HepG2 (cell line): Measurements from ENCODE around the gene TJP2. TPM values are rescaled to one million over a fixed set of nuclear protein-coding genes. Genes with fewer than 3 reads are reported as not detected.

Experiments used
- AHR ChIP-seq: IDR thresholded peaks from 2 replicates; pipeline ENCODE4 v1.6.1; 2018; ENCODE audit warnings: missing genetic modification reagents, missing compliant biosample characterization
- MEF2D ChIP-seq: sonication (generic); formaldehyde crosslinking; IDR thresholded peaks from 2 replicates; pipeline ENCODE4 v1.5.1; 2020; ENCODE audit warnings: mild to moderate bottlenecking, missing genetic modification reagents
- MXD4 ChIP-seq: IDR thresholded peaks from 2 replicates; pipeline ENCODE4 v1.6.1; 2016; ENCODE audit warnings: mild to moderate bottlenecking, missing biosample characterization, missing genetic modification reagents
- SRY ChIP-seq: sonication (generic); formaldehyde crosslinking; IDR thresholded peaks from 2 replicates; pipeline ENCODE4 v1.8.0; 2022; ENCODE audit warnings: mild to moderate bottlenecking, missing genetic modification reagents
- ZBTB33 ChIP-seq: sonication (generic); formaldehyde crosslinking; IDR thresholded peaks from 2 replicates; pipeline ENCODE4 v1.4.0; 2020; ENCODE audit warnings: missing genetic modification reagents
- ZNF142 ChIP-seq: sonication (generic); formaldehyde crosslinking; IDR thresholded peaks from 2 replicates; pipeline ENCODE4 v1.4.0; 2020; ENCODE audit warnings: missing genetic modification reagents
- ZNF598 ChIP-seq: sonication (generic); formaldehyde crosslinking; IDR thresholded peaks from 2 replicates; pipeline ENCODE4 v1.5.1; 2020; ENCODE audit warnings: mild to moderate bottlenecking, missing genetic modification reagents, borderline replicate concordance
- ZNF782 ChIP-seq: sonication (generic); formaldehyde crosslinking; IDR thresholded peaks from 2 replicates; pipeline ENCODE4 v1.4.0; 2020; ENCODE audit warnings: missing genetic modification reagents, mild to moderate bottlenecking, borderline replicate concordance
- polyA plus RNA-seq, 8 experiments: library from polyadenylated mRNA; depleted of rRNA in 3 of 8; stranded (reverse) in 7 of 8; unstranded in 1 of 8; fragments of >200 nt; fragmentation: Illumina TruSeq in 4 of 8; extraction: Trizol in 4 of 8; gene quantifications; 2 replicates each; pipeline versions ENCODE4 v1.2.1 to v1.2.3, GENCODE V29; 2011 to 2016; ENCODE audit warnings: low read depth in 4 of 8, missing spikeins in 1 of 8, mixed read lengths in 1 of 8; ENCODE audit not compliant: insufficient read depth in 1 of 8
- total RNA-seq, 5 experiments: library from RNA; depleted of rRNA; stranded (reverse); fragments of >200 nt; fragmentation: Illumina TruSeq; extraction: Trizol; gene quantifications; 2 replicates each; pipeline ENCODE4 v1.2.3, GENCODE V29; 2016; ENCODE audit warnings: low read depth in 1 of 5
- TF ChIP-seq, protein P1 (sequence below), 2 experiments: sonication (generic) in 1 of 2; formaldehyde crosslinking in 1 of 2; IDR thresholded peaks; 2 replicates each; pipeline versions ENCODE4 v1.6.1 to v1.9.0; 2014 to 2022; ENCODE audit warnings: antibody characterized with exemption in 1 of 2, borderline replicate concordance in 1 of 2, inconsistent platforms in 1 of 2, low read depth in 1 of 2, missing genetic modification reagents in 1 of 2
- TF ChIP-seq, protein P2 (sequence below): fragments of 450-650 bp; IDR thresholded peaks from 2 replicates; pipeline ENCODE4 v1.6.1; 2016

The TJP2 gene
- total and polyA plus RNA-seq, 2 of the 13 experiments (the other 11 are each of a cell fraction or from before 2014, with no cell fraction given) = 109 to 110 TPM

- TF ChIP-seq ZNF142 (CRISPR knock-in tag) (no peak), MEF2D (CRISPR knock-in tag) (peak; percentile 92; the same call in 1 of the 2 replicates), ZNF782 (CRISPR knock-in tag) (no peak), AHR (CRISPR knock-in tag) (no peak), ZBTB33 (CRISPR knock-in tag) (0 out of 2 replicates have a peak, but pooled peaks have one; percentile 10), MXD4 (CRISPR knock-in tag) (no peak), ZNF598 (no peak), SRY (no peak)
- TF ChIP-seq, protein P1, sequence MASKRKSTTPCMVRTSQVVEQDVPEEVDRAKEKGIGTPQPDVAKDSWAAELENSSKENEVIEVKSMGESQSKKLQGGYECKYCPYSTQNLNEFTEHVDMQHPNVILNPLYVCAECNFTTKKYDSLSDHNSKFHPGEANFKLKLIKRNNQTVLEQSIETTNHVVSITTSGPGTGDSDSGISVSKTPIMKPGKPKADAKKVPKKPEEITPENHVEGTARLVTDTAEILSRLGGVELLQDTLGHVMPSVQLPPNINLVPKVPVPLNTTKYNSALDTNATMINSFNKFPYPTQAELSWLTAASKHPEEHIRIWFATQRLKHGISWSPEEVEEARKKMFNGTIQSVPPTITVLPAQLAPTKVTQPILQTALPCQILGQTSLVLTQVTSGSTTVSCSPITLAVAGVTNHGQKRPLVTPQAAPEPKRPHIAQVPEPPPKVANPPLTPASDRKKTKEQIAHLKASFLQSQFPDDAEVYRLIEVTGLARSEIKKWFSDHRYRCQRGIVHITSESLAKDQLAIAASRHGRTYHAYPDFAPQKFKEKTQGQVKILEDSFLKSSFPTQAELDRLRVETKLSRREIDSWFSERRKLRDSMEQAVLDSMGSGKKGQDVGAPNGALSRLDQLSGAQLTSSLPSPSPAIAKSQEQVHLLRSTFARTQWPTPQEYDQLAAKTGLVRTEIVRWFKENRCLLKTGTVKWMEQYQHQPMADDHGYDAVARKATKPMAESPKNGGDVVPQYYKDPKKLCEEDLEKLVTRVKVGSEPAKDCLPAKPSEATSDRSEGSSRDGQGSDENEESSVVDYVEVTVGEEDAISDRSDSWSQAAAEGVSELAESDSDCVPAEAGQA (IDR thresholded peaks at IDR 0.05; ENCODE audit: low read depth) = no peak
- TF ChIP-seq, protein P1 (CRISPR knock-in tag; IDR thresholded peaks at IDR 0.05; ENCODE audit: borderline replicate concordance) = no peak
- TF ChIP-seq, protein P2, sequence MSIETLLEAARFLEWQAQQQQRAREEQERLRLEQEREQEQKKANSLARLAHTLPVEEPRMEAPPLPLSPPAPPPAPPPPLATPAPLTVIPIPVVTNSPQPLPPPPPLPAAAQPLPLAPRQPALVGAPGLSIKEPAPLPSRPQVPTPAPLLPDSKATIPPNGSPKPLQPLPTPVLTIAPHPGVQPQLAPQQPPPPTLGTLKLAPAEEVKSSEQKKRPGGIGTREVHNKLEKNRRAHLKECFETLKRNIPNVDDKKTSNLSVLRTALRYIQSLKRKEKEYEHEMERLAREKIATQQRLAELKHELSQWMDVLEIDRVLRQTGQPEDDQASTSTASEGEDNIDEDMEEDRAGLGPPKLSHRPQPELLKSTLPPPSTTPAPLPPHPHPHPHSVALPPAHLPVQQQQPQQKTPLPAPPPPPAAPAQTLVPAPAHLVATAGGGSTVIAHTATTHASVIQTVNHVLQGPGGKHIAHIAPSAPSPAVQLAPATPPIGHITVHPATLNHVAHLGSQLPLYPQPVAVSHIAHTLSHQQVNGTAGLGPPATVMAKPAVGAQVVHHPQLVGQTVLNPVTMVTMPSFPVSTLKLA = no peak
These were observed 4.5 kb downstream of the TJP2 start (continued) for GRCh38 chr9:69178583-69179011.
